Superior temporal gyrus (tissue), 1 donor: ENCODE measurements around the gene STRN.
A peak's percentile ranks its signal among the peaks of the same experiment; 100 is the strongest.
"Not testable (repeated sequence)": the region's sequence is repeated elsewhere in the genome, so short reads cannot be mapped to it uniquely, and the experiment has no call there.

Experiments used
- DNase-seq: peaks from one replicate; pipeline ENCODE4 v3.0.0-alpha.2; 2016; ENCODE audit errors: extremely low spot score

STRN gene

DNA sequence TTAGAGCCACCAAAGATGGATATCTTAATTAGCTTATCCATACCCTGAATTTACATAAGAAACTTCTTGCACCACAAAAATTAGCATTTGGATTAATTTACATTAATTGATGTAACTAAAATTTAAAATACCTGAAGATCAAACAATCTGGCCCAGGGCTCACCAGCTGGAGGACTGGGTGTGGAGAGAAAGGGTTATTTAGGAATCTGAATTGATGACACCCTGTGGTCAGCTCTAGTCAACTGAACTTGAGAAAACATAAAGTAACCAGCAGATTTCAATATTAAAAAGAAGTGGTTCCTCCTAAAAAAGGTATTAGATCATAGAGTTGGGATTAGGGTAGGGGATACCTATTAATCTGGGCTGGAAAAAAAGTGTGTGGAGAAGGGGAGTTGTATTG lies 122.5 kb downstream of the STRN start:
- DNase-seq = no peak

GRCh38 chr2:36839976-36840617 lies 126.2 kb downstream of the STRN start:
- DNase-seq = no peak

DNA sequence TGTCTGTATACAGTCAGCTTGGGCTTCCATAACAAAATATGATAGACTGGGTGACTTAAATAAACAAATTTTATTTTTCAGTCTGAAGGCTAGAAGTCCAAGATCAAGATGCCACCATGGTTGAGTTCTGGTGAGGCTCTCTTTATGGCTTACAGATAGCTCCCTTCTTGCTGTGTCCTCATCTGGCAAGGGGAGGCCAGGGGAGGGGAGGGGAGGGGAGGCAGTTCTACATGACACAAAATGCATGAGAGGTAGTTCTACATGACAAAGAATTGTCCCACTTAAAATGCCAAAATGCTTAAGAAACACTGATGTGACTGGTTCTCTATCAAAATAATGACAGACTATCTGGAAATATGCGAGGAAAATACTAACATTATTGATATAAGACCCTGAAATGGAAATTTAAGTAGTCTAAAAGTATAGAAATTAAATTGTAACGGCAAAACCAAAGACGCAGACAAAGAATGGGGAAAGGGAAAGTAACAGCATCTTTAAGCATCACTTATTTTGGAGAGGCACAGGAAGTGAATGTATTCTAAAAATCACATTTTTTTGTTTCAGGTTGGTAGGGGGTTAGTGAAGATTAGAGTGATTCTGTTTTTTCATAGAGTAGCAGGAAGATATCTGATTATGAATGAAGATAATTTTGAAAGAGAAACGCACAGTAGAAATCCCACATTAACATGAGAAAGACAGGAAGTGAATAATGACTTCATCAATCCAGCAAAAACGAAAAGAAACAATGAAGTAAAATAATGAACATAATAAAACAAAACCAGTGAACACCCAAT lies 131.4 kb downstream of the STRN start:
- no peak for DNase-seq

DNA sequence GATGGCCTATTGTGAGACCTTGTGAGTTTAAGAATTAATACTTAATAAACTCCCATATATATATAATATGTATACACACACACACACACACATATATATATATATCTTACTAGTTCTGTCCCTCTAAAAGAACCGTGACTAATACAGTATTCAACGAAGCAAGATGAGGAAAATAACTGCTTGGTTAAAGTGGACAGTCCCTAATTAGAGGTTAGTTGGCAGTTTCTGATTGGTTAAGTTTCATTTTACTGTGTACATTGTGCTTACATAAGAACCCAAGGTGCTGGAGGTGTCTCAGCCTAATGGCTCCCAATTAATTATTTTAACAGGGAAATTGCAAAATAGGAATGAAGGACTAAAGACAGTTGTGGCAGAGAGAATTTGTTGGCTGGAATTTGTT lies 132.1 kb downstream of the STRN start:
- no peak for DNase-seq

- DNase-seq = no peak
These were observed 135.2 kb downstream of the STRN start for GRCh38 chr2:36831185-36831584.

- DNase-seq = not testable (repeated sequence)
These were observed 141.7 kb downstream of the STRN start for GRCh38 chr2:36824683-36825082.

DNA sequence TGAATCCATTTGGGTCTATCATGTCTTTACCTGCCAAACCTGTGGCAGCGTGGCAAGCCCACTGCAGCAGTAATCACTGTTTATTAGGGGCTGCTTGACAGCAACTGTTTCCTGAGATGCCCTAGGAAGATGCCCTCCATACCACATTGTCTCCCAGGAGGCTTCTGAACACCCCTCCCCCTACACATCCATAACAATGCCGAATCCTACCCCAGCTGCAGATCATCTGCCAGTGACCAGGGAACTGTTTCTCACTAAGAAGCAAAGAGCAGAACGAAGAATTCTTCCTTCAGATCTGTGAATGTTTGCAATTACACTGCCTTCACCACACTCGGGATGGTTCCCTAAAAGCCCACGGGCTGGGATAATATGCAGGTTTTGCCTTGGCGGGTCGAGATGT lies 142.1 kb downstream of the STRN start:
- no peak for DNase-seq

GRCh38 chr2:36823862-36824261 lies 142.5 kb downstream of the STRN start:
- no peak for DNase-seq

DNA sequence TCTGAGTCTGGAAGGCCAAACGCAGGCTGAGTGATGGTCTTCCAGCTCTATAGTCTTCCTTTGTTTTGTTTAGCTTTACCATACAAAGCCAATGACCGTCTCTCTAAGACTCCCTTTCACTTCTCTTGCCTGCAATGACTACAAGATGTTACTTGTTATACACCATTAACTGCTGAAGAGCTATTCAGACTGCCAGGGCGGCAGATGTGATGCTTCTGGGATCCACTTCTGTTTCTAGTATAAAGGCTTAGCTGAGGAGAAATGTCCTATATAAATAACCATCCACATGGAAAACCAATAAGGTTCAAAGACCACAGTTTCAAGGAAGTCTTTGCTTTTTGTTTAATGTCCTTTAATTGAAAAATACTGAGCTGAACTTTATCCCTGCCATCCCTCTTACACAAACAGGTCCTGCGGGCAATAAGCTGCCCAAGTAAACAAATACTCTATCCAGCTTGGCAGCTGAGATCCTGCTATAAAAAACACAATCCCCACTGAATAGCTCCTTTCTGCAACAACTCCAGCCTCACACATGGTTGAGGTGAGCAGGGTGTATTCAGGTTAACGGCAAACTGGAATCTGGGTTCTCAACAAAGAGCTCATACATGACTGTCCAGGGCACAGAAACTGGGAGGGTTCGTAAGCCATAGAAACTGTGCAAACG lies 145.3 kb downstream of the STRN start:
- DNase-seq = no peak

DNA sequence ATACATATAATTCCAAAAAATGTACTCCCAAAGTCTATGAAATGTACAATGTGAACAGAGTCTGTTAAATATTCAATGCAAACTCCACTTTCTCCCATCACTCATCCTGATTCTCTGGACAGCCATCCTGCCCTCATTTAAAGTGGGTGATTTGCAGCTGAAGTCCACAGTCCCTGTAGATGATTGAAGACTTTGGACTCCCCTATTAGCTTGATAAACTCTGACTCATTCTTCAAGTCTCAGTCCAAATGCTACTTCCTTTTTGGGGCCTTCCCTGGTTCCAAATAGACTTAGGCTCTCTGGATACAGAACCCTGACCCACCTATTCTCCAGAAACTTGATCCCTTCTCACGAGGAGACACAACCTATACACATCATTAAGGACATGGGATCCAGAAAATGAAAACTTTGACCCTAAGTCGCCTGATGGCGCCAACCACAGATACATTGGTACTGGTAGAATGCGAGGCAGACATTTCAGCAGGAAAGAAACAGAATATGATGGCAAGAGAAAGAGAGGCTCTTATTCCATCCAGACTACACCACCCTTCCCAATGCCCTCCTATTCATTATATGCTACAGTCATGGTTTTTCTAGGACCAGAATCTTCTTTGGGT lies 147.1 kb downstream of the STRN start:
- DNase-seq = no peak

DNA sequence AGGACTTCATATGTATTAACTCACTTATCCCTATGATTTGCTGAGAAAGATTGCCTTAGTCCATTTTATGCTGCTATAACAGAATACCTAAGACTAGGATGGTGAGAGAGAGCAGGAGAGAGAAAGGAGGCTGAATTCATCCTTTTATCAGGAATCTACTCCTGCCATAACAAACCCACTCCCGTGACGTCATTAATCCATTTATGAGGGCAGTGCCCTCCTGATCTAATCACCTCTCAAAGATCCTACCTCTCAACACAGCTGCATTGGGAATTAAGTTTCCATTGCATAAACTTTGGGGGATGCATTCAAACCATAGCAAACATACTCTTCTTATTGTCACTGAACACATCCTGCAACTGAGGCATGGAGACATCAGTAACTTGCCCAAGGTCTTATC lies 147.8 kb downstream of the STRN start:
- DNase-seq = no peak

DNA sequence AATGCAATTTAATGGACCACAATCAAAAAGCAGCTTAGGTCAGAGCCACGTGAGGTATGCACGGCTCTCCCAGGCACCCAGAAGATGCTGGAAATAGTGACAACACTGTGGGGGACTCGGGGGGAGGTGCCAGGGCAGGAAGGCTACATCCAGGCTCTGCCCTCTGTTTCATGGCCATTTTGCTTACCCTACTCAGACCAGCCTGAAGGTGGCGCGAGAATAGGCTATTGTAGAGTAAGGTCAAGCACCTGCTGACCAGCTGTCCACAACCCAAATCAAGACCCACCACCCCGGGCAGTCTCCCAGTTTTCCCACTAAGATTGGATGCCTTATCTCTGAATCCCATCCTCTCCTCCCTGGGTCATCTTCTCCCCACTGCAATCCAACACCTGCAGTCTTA lies 154.1 kb downstream of the STRN start:
- DNase-seq = no peak

DNA sequence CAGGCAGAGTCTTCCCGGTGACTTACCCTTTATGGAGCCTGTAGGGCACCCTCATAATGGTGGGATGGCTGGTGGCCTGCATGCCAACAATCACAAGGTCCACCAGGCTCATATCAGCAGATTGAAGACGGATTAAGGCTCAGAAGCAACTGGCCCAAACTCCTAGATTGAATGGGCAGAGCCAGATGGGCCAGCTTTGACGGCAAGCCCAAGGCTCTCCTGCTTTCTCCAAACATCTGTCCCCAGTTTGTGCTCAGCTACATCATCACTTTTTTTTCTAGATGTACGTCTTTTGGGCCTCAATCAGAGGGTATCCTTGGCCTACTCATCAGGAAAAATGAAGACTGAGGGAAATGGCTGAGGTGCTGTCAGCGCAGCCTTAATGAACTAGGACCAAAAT lies 155.3 kb downstream of the STRN start:
- no peak for DNase-seq

DNA sequence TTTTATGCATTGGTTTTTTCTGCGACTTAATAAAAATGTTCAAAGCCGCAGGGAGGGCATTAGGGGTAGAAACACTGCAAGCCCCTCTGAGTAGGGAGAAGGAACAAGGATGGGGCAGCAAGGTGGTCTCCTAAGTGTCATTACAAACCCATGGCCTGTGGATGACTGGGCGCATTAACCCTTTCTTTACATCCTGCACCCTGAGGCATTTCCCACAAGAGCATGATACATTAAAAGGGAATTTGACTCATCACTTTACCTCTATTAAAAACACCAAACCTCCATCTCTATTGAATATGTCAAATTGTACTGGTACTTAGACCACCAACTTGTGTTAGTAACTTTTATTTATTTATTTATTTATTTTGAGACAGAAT lies 157.3 kb downstream of the STRN start:
- no peak for DNase-seq

GRCh38 chr2:36808386-36809068 lies 157.8 kb downstream of the STRN start:
- DNase-seq = no peak

- DNase-seq = no peak
These were observed 159.0 kb downstream of the STRN start for GRCh38 chr2:36807223-36807886.

GRCh38 chr2:36805635-36806224 lies 160.6 kb downstream of the STRN start:
- no peak for DNase-seq

DNA sequence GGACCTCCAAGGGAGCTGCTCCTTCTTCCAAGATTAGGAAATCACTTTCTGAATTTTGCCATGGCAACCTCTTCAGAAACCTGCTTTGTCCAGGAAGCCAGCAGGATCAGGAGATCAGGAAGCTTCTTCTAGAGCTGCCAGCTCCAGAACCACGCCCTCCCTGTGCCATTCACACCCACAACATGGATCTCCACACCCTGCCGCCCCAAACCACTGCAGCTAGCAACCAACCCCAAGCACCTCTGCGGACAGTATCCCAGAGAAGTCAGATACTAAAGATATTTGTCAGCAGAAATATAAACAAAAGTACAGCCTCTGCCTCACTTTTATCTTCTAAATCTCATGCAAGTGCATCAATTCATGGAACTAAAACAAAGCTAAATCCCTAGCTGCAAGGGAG lies 163.4 kb downstream of the STRN start:
- DNase-seq = no peak

DNA sequence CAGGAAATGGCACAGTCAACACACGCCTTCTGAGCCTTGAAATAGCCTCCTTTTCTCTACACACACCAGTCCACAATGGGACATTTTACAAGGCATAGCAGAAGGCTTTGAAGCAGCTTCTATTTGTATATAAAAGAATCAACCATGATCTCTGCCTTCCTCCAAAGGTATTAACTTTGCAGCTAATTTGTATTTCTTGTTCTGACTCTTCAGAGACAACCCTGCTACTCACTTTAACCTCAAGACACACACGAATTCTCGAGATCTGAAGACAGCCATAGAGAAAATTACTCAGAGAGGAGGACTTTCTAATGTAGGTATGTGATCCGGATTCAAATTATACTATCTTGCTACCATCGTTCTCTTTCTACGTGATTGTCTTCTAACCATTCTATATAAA lies 165.2 kb downstream of the STRN start:
- DNase-seq = peak; percentile 43

DNA sequence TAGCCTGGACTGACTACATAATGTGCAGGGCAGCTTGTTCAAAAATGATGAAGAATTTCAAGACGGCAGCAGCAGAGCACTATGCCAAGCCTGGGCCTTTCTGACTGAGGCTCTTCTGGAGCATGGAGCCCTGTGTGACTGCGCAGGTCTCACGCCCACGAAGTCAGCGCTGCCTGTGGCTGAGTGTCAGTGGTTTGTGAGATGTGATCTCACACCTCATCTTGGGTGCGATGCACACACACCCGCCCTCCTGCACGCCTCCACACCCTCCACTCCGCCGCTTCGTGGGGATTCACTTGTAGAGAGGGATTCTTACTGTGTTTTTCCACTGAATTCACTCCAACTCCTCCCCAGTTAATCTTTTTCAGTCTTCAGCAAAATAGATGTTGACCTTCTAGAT lies 166.0 kb downstream of the STRN start:
- DNase-seq = peak; percentile 44

- no peak for DNase-seq
These were observed 167.6 kb downstream of the STRN start for GRCh38 chr2:36798724-36799123.
